ENCODE results near the gene ANKRD13B.

DNA sequence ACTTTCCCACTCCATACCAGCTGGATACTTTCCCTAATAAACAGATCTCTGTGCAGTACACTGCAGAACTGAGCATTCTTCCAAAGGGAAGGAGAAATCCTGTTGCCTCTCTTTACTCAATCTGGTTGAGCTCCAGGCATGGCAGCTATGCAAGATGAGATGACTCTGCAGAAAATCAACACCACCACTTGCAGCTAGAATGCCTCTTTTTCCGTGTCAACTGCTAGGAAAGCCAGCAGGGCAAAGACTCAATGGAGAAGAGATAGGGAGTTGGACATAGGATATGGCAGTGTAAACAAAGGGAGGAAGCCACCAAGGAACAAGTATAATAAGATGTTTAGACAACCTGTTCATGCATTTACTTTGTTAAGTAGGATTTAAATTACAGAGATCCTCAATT lies 70.2 kb downstream of the ANKRD13B start:
- TF ChIP-seq, protein P1, sequence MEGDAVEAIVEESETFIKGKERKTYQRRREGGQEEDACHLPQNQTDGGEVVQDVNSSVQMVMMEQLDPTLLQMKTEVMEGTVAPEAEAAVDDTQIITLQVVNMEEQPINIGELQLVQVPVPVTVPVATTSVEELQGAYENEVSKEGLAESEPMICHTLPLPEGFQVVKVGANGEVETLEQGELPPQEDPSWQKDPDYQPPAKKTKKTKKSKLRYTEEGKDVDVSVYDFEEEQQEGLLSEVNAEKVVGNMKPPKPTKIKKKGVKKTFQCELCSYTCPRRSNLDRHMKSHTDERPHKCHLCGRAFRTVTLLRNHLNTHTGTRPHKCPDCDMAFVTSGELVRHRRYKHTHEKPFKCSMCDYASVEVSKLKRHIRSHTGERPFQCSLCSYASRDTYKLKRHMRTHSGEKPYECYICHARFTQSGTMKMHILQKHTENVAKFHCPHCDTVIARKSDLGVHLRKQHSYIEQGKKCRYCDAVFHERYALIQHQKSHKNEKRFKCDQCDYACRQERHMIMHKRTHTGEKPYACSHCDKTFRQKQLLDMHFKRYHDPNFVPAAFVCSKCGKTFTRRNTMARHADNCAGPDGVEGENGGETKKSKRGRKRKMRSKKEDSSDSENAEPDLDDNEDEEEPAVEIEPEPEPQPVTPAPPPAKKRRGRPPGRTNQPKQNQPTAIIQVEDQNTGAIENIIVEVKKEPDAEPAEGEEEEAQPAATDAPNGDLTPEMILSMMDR (IDR thresholded peaks at IDR 0.05), result no peak
- no peak for TF ChIP-seq POLR2A (IDR thresholded peaks at IDR 0.05)
- no peak for TF ChIP-seq EP300 (IDR thresholded peaks at IDR 0.05)
